PC-3 (cell line): ENCODE measurements around the gene ILDR2. TPM values are rescaled to one million over a fixed set of nuclear protein-coding genes. Genes with fewer than 3 reads are reported as not detected.
A peak's percentile ranks its signal among the peaks of the same experiment; 100 is the strongest.

Source experiments
- ATAC-seq: fragments of 200-7000 bp; cut with Tn5 transposase; 2 replicates; pipeline ENCODE4 v1.9.1; 2020; ENCODE audit warnings: mild to moderate bottlenecking, moderate library complexity
- BruUV-seq: library from RNA; stranded (reverse); fragments of 400-500 nt; replicated peaks from 2 replicates; lab custom pipeline; 2021; lab: Mats Ljungman, UMichigan
- CTCF ChIA-PET: fragments of 300-600 bp; sonication (Branson Sonifier 250); formaldehyde crosslinking; loops from one replicate; lab custom pipeline; 2022; ENCODE audit warnings: antibody characterized with exemption; lab: Charles Lee
- POLR2A ChIA-PET: fragments of 300-600 bp; sonication (Branson Sonifier 250); formaldehyde crosslinking; loops from one replicate; lab custom pipeline; 2022; ENCODE audit warnings: antibody characterized with exemption; ENCODE audit not compliant: unreplicated experiment; lab: Charles Lee
- DNase-seq: peaks from one replicate; pipeline ENCODE4 v3.0.0-alpha.2; 2015
- H2AFZ ChIP-seq: fragments of 300-600 bp; sonication (generic); 2 replicates; pipeline ENCODE4 v1.6.0; 2016; ENCODE audit warnings: antibody characterized with exemption, low read length
- H3F3A ChIP-seq: fragments of 300-600 bp; sonication (generic); one replicate; pipeline ENCODE4 v1.6.0; 2017; ENCODE audit warnings: antibody characterized with exemption, low read length, control low read depth, mild to moderate bottlenecking; ENCODE audit not compliant: unreplicated experiment
- H3K27ac ChIP-seq: fragments of 300-600 bp; sonication (generic); 2 replicates; pipeline ENCODE4 v1.5.1; 2016; ENCODE audit warnings: mild to moderate bottlenecking, low read length
- H3K27me3 ChIP-seq: fragments of 300-600 bp; sonication (generic); 2 replicates; pipeline ENCODE4 v1.6.1; 2016; ENCODE audit warnings: low read length, mixed read lengths
- H3K36me3 ChIP-seq: fragments of 300-600 bp; sonication (generic); 2 replicates; pipeline ENCODE4 v1.6.1; 2016; ENCODE audit warnings: low read depth, mixed run types, low read length, mixed read lengths
- H3K4me1 ChIP-seq: fragments of 300-600 bp; sonication (generic); 2 replicates; pipeline ENCODE4 v1.5.1; 2016; ENCODE audit warnings: low read length; ENCODE audit not compliant: insufficient read depth
- H3K4me2 ChIP-seq: fragments of 300-600 bp; sonication (generic); 2 replicates; pipeline ENCODE4 v1.6.0; 2016; ENCODE audit warnings: low read length
- H3K4me3 ChIP-seq: fragments of 300-600 bp; sonication (generic); 2 replicates; pipeline ENCODE4 v1.5.1; 2016; ENCODE audit warnings: mild to moderate bottlenecking, low read length, mixed read lengths
- H3K79me2 ChIP-seq: fragments of 300-600 bp; sonication (generic); 2 replicates; pipeline ENCODE4 v1.6.1; 2017; ENCODE audit warnings: low read length, mixed read lengths
- H3K9ac ChIP-seq: fragments of 300-600 bp; sonication (generic); 2 replicates; pipeline ENCODE4 v1.6.0; 2016; ENCODE audit warnings: mild to moderate bottlenecking, low read length
- H3K9me2 ChIP-seq: fragments of 300-600 bp; sonication (generic); replicated peaks from 2 replicates; pipeline ENCODE4 v1.6.1; 2016; ENCODE audit warnings: mixed run types, low read length, mixed read lengths
- H3K9me3 ChIP-seq: fragments of 300-600 bp; sonication (generic); 2 replicates; pipeline ENCODE4 v1.6.1; 2016; ENCODE audit warnings: low read length, mixed read lengths
- H4K20me1 ChIP-seq: fragments of 300-600 bp; sonication (generic); 2 replicates; pipeline ENCODE4 v1.6.1; 2016; ENCODE audit warnings: low read length, mixed read lengths
- CTCF ChIP-seq: fragments of 300-600 bp; sonication (generic); conservative IDR thresholded peaks from 2 replicates; pipeline ENCODE4 v1.5.1; 2017; ENCODE audit warnings: antibody characterized with exemption, low read depth, mild to moderate bottlenecking, low read length
- EZH2 ChIP-seq: fragments of 300-600 bp; sonication (generic); IDR thresholded peaks from one replicate; pipeline ENCODE4 v1.6.1; 2017; ENCODE audit warnings: antibody characterized with exemption, mild to moderate bottlenecking, low read length; ENCODE audit not compliant: unreplicated experiment
- EZH2phosphoT487 ChIP-seq: fragments of 300-600 bp; sonication (generic); IDR thresholded peaks from 2 replicates; pipeline ENCODE4 v1.6.1; 2018; ENCODE audit warnings: mild to moderate bottlenecking, antibody characterized with exemption, low read length, borderline replicate concordance
- intact Hi-C: fragments of 100-400 bp; cut with micrococcal nuclease; formaldehyde crosslinking; loops from 2 replicates; pipeline ENCODE4 v1.9.0; 2023
- total RNA-seq: library from RNA; depleted of rRNA; stranded (reverse); fragments of >200 nt; gene quantifications from 2 replicates; pipeline ENCODE4 v1.2.3, GENCODE V29; 2014

The ILDR2 gene
- total RNA-seq, 1 experiment from 2014 or later: not detected

GRCh38 chr1:166875302-166875733, 100.0 kb downstream of the ILDR2 start:
- no peak for TF ChIP-seq EZH2phosphoT487
- TF ChIP-seq CTCF: no peak
- no peak for TF ChIP-seq EZH2
- CTCF ChIA-PET: no interaction called here

GRCh38 chr1:166874464-166874863, 100.9 kb downstream of the ILDR2 start:
- peak overlapping the region; percentile 73 for H3K4me3 ChIP-seq
- no peaks in the 10 kb centered on the region for H3K27me3 ChIP-seq
- intact Hi-C loops: no loop called here
- no peaks in the 10 kb centered on the region for H3F3A ChIP-seq
- no peaks in the 10 kb centered on the region for H3K9me3 ChIP-seq
- H3K36me3 ChIP-seq: no peaks in the 10 kb centered on the region
- peak overlapping the region; percentile 95; the same call in 1 of the 2 replicates for H3K9ac ChIP-seq
- ChIA-PET POLR2A (no interaction called here), CTCF (no interaction called here)
- H3K4me2 ChIP-seq: peak overlapping the region; percentile 90
- peaks cover 33% of the 10 kb centered on the region; the same call in 1 of the 2 replicates for H4K20me1 ChIP-seq
- DNase-seq (no peak), ATAC-seq (no peak)
- H3K79me2 ChIP-seq: peaks cover 62% of the 10 kb centered on the region
- TF ChIP-seq EZH2phosphoT487 (no peak), EZH2 (no peak), CTCF (no peak)
- no peak overlapping the region for H2AFZ ChIP-seq
- H3K9me2 ChIP-seq: no peaks in the 10 kb centered on the region
- BruUV-seq: no TSS peak
- no peak overlapping the region for H3K27ac ChIP-seq
- H3K4me1 ChIP-seq: 0 out of 2 replicates have a peak, but pooled peaks cover 23% of the 10 kb centered on the region

More at GRCh38 chr1:166875302-166875733, 100.0 kb downstream of the ILDR2 start:
- peak overlapping the region; percentile 95 for H3K9ac ChIP-seq
- intact Hi-C loops: loop anchor here (1.0 kb wide), 1 partner anchor 35 kb away; no protein-coding TSS in a partner anchor
- H2AFZ ChIP-seq: peak overlapping the region; percentile 88
- H3K36me3 ChIP-seq: no peaks in the 10 kb centered on the region
- no peaks in the 10 kb centered on the region for H3K27me3 ChIP-seq
- H3K9me2 ChIP-seq: no peaks in the 10 kb centered on the region
- H3K9me3 ChIP-seq: no peaks in the 10 kb centered on the region
- DNase-seq: no peak
- no peak for ATAC-seq
- TSS peak; percentile 45 for BruUV-seq
- H3K4me3 ChIP-seq: peak overlapping the region; percentile 73
- H3F3A ChIP-seq: no peaks in the 10 kb centered on the region
- POLR2A ChIA-PET: no interaction called here
- peaks cover 54% of the 10 kb centered on the region for H3K79me2 ChIP-seq
- peak overlapping the region; percentile 90 for H3K4me2 ChIP-seq
- H3K27ac ChIP-seq: peak overlapping the region; percentile 78
- 0 out of 2 replicates have a peak, but pooled peaks cover 23% of the 10 kb centered on the region for H3K4me1 ChIP-seq
- H4K20me1 ChIP-seq: peaks cover 28% of the 10 kb centered on the region; the same call in 1 of the 2 replicates

GRCh38 chr1:166870584-166870983, 104.8 kb downstream of the ILDR2 start:
- Histone ChIP-seq H2AFZ (no peak overlapping the region), H4K20me1 (peaks cover 33% of the 10 kb centered on the region; the same call in 1 of the 2 replicates), H3K9me3 (no peaks in the 10 kb centered on the region), H3K4me2 (no peak overlapping the region), H3K27ac (no peak overlapping the region), H3K36me3 (peaks cover 22% of the 10 kb centered on the region; the same call in 1 of the 2 replicates), H3K4me1 (0 out of 2 replicates have a peak, but pooled peaks cover 19% of the 10 kb centered on the region), H3K9ac (no peak overlapping the region), H3K9me2 (no peaks in the 10 kb centered on the region), H3K4me3 (no peak overlapping the region), H3K27me3 (no peaks in the 10 kb centered on the region), H3K79me2 (peaks cover 61% of the 10 kb centered on the region), H3F3A (no peaks in the 10 kb centered on the region)
- ChIA-PET CTCF (interaction anchor here (0.8 kb wide), 1 partner anchor 39 kb away, joined by 3 read pairs; no protein-coding TSS in a partner anchor), POLR2A (no interaction called here)
- TF ChIP-seq EZH2: no peak
- TF ChIP-seq CTCF: no peak
- no peak for TF ChIP-seq EZH2phosphoT487
- no TSS peak for BruUV-seq
- no peak for ATAC-seq
- no peak for DNase-seq
- intact Hi-C loops: no loop called here
